HG03135 (cell line): ENCODE data around the gene EVA1B.

ENCODE experiments used
- ATAC-seq: cut with Tn5 transposase; IDR thresholded peaks from one replicate; pipeline ENCODE4 v1.9.1; 2021; ENCODE audit warnings: mild to moderate bottlenecking, moderate library complexity; ENCODE audit not compliant: unreplicated experiment

EVA1B gene

DNA sequence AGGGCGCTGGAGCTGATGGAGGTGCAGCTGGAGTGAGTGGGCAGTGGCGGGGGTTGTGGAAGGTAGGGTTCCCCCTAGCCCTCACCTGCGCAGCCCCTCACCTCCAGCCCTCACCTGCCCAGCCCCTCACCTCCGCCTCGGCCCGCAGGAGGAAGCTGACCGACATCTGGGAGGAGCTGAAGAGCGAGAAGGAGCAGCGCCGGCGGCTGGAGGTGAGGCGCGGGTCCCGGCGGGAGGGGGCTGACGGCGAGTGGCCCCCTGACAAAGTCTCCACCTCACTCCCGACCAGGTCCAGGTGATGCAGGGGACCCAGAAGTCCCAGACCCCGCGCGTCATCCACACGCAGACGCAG is 2.7 kb downstream of the EVA1B start:
- ATAC-seq = no peak

GRCh38 chr1:36320291-36320761 is 3.1 kb downstream of the EVA1B start:
- no peak for ATAC-seq

- no peak for ATAC-seq
These were observed 14.0 kb downstream of the EVA1B start for GRCh38 chr1:36309397-36309796.

GRCh38 chr1:36307601-36308330 is 15.7 kb downstream of the EVA1B start:
- no peak for ATAC-seq

DNA sequence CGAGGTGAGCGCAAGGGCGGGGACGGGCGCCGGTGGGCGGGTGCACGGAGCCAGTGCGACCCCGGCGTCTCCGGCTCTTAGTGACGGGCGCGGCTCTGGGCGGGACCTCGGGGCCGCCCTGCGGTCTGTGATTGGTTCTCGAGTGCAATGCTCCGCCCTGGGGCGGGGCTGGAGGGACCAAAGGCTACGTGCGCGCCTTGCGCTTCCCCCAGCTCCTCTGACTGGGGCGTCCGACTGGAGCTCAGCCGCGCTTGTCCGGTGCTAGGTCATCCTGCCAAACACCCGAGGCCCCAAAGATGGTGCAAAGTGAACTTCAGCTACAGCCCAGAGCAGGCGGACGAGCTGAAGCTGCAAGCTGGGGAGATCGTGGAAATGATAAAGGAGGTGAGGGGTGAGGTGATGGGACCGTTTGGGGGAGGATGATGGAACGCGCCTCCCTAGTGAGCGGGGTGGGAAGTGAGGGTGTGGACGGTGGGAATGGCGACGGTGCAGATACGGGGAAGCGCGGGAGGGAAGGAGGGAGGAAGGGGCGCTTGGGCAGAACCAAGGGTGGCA is 16.5 kb downstream of the EVA1B start:
- peak; percentile 96 for ATAC-seq

GRCh38 chr1:36306210-36306901 is 17.1 kb downstream of the EVA1B start, which contains the start of gene SH3D21:
SH3D21 (plus strand) TSS chr1:36306368; CDS start chr1:36306421, 53 bp downstream.
- ATAC-seq = peak; percentile 40

- ATAC-seq = no peak
These were observed 17.6 kb downstream of the EVA1B start for GRCh38 chr1:36305915-36306209.

DNA sequence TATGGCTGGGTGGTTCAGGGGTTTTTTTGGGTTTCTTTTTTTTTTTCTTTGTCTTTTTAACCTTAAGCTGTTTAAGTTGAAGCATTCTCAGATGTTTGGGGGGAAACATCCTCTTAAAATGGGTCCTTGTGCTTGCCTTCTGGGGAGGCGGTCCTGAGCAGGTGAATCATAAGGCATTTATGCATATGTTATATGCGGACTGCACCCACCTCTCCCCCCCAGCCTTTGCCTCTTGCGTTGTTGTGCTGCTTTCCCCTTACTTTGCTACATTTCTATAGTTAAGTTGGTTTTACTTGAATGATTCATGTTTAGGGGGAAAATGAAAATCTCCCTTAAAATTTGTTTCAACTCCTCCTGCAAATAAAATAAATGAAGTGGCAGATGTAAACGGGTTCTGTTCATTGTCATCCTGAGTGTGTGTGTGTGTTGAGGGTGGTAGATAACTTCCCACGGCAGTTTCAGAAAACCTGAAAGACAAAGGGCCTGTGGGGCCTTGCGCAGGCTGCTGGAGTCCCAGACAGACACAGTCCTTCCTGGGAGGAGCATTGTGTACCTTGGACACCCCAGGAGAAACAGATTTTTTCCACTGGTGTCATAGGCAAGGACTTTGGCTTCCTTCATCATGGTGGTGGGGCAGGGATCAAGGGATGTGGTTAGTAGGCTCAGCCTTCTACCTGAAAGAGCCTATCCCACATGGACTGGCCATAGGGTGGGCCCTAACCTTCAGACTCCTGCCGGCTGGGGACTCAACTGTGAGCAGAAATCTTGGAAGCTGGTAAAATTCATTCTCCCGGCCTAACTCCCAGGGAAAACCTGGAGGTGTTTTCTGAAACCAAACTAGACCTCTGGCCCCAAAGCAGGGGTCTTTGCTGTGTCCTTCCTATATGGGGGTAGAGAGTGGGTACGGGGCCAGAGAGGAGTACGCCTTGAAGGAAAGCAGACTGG is 18.2 kb downstream of the EVA1B start:
- ATAC-seq = no peak

DNA sequence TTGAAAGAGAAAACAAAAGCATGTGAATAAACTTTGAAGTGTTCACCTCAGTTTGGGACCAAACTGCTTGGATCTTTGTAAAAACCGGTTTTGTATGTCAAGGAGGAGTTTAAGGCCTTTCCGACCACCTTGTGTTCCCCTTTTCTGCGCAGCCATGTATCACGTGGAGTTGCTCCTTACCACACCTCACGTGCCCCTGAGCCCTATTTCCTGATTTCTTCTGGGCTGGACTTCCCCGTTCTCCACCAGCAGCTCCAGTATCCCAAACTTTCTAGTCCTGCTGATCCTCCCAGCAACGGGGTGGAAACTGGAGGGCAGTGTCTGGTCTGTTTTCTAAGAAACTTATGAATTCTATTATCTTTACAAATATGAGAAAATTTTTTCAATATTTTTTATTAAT is 18.9 kb downstream of the EVA1B start:
- no peak for ATAC-seq

DNA sequence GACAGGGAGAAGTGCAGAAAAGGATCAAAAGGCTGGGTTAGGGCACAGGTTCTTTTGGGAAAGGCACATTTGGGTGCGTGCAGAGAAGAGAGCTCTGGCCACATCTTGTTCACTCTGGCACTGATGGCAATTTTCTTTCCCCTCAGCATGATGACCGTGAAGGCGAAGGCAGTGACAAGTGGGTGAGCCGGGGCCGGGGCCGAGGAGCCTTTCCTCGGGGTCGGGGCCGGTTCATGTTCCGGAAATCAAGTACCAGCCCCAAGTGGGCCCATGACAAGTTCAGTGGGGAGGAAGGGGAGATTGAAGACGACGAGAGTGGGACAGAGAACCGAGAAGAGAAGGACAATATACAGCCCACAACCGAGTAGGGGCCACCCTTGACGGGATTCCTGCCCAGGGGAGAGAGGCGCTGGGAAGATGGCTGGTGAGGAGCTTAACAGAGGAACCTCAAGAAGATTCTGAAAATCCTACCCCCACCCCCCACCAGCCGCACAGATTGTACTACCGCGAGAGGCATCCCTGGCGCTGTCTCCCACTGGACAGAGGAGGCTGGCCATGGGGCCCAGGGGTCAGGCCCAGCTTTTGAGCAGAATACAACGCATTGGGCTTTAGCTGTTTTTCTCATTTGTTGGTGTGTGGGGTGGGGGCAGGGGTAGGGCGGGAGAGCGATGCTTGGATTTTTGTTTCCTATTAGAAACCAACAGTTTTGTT is 19.6 kb downstream of the EVA1B start:
- no peak for ATAC-seq

- no peak for ATAC-seq
These were observed 20.2 kb downstream of the EVA1B start for GRCh38 chr1:36303244-36303643.

- no peak for ATAC-seq
These were observed 22.2 kb downstream of the EVA1B start for GRCh38 chr1:36301220-36301619.

- ATAC-seq = no peak
These were observed 22.9 kb downstream of the EVA1B start for GRCh38 chr1:36300526-36300925.

DNA sequence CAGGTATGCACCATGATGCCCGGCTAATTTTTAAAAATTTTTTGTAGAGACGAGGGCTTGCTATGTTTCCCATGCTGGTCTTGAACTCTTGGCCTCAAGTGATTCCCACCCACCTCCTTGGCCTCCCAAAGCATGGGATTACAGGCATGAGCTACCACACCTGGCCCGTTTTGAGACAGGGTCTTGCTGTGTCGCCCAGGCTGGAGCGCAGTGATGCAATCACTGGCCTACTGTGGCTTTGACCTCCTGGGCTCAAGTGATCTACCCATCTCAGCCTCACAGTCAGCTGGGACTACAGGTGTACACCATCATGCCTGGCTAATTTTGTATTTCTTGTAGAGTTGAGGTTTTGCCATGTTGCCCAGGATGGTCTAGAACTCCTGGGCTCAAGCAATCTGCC is 24.8 kb downstream of the EVA1B start:
- no peak for ATAC-seq

DNA sequence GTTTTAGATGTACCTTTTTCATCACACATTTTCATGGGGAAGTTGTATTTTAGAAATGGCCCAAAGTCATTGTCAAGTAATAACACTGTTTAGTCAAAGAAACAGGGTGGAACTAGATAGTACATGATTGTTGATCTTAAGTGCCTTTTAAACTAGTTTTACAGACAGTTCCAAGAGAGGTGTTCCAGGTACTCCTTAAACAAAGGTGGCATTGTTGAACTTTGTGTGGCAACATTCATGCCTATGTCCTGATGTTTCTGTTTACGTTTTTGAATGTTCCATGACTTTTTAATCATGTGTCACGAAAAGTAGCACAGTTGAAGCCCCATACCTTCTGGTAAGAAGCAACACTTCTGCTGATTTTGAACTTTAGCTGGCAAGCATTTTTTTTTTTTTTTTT is 26.4 kb downstream of the EVA1B start:
- ATAC-seq = no peak

- no peak for ATAC-seq
These were observed 28.1 kb downstream of the EVA1B start for GRCh38 chr1:36295390-36295789.

DNA sequence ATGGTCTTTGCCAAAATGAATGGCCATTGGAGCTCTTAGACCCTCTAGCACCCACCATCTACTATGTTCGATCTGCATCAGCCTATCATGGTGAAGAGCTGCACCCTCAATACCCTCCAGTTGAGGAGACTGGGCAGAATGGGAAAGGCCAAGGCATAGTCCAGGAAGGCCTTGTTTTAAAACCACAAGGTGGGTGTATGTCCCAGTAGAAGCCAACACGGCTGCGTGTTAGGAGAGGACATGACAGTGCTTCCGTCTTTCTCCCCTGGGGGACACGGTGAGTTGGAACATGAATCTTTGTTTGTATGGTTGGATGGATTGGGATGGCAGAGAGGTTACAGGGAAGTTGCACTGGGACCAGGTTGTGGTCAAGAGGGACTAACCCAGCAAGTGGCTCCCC is 35.9 kb downstream of the EVA1B start:
- ATAC-seq = no peak

DNA sequence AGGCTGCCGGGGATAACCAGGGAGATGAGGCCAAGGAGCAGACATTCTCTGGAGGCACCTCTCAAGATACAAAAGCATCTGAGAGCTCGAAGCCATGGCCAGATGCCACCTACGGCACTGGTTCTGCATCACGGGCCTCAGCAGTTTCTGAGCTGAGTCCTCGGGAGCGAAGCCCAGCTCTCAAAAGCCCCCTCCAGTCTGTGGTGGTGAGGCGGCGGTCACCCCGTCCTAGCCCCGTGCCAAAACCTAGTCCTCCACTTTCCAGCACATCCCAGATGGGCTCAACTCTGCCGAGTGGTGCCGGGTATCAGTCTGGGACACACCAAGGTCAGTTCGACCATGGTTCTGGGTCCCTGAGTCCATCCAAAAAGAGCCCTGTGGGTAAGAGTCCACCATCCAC is 36.6 kb downstream of the EVA1B start:
- no peak for ATAC-seq

- ATAC-seq = no peak
These were observed 37.9 kb downstream of the EVA1B start for GRCh38 chr1:36285443-36286101.

DNA sequence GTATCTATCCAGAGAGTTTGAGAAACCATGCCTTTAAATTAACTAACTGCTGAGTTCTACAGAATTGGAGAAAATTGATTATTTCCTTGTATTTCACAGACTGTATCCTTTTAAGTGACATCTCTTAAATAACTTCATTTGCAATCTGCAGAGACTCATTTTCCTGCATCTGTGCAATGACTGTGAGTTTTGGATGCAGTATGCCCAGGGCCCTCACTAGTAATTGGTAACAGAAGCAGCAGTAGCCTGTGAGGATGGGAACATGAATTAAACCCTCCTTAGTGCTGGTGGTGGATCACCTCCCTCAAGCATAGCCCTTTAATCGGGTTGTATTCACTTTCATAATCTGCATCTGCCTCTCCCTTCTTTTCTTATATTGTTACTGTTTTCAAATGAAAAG is 38.9 kb downstream of the EVA1B start:
- no peak for ATAC-seq
